GM19463 (cell line): ENCODE measurements around the gene PLPP4.

Experiments used
- ATAC-seq: cut with Tn5 transposase; IDR thresholded peaks from one replicate; pipeline ENCODE4 v1.9.1; 2021; ENCODE audit warnings: mild to moderate bottlenecking, moderate library complexity; ENCODE audit not compliant: unreplicated experiment

The PLPP4 gene

DNA sequence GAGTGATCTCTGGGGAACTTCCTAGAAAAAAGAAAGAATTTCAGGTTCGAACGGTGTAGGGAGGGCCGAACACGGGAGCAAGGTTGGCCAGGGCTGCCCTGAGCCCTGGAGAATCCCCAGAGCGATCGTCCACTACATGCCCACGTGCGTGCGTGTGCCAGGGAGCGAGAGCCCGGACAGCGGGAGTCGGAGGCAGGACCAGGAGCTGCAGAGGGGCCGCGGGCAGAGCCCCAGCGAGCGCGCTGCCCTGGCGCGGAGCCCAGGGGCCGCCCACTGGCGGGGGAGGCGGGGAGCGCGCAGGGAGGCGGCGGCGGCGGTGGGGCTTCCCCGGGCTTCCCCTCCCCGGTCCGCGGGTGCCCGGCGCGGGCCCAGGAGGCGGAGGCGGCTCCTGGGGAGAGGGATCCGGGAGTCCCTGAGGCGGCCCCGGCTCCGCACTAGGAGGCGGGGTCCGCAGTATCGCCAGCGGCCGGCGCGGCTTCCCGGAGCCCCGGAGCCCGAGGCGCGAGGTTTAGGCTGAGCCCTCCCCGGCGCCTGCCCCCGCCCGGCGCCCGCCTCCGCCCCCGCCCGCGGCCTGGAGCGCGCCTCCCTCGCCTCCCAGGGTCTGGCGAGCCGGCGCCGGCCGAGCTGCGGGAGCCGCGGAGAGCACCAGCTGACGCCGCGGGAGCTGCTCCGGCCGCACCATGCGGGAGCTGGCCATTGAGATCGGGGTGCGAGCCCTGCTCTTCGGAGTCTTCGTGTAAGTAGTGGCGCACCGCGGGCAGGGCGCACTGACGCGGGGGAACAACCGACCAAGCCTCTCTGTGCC, at the start of gene PLPP4:
Gene PLPP4 (plus strand): TSS at position 602 of the 805 bp plus-strand sequence. CDS start 79 bp downstream, at position 681.
- ATAC-seq: peak; percentile 61

DNA sequence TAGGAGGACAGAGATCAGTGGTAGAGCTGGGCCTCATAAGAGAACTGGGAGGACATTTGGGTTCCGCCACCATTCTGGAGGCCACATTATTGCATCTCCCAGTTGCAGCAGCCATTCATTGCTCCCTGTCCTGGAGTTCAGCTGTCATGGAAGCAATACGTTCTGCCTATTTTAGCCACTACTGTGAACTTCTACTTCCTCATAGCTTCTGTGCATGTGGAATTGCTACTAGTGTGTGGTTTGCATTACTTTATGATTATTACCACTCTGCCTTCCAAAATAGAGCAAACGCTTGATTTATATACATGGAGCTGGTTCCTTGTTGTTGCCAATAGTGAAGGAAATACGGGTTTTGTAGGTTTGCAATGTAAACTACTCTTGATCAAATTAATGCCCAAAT, 47.2 kb upstream of the PLPP4 start:
- ATAC-seq: no peak

DNA sequence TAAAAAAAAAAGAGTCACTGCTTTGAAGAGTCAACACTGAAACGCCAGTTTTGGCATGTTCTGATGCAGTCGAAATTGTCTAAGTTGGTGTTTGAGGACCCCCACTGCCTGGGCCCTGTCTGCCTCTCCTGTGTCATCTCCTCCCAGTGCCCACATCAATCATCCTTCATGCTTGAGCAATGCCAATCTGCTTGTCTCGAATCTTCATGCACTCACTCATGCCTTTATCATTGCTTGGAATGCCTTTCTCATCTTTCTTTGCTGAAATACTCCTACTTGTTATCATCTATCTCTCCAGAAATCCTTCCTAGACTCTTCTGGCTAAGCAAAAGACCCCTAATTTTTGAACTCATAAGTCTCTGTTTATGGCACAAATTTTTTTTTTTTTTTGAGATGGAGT, 42.1 kb upstream of the PLPP4 start:
- no peak for ATAC-seq

DNA sequence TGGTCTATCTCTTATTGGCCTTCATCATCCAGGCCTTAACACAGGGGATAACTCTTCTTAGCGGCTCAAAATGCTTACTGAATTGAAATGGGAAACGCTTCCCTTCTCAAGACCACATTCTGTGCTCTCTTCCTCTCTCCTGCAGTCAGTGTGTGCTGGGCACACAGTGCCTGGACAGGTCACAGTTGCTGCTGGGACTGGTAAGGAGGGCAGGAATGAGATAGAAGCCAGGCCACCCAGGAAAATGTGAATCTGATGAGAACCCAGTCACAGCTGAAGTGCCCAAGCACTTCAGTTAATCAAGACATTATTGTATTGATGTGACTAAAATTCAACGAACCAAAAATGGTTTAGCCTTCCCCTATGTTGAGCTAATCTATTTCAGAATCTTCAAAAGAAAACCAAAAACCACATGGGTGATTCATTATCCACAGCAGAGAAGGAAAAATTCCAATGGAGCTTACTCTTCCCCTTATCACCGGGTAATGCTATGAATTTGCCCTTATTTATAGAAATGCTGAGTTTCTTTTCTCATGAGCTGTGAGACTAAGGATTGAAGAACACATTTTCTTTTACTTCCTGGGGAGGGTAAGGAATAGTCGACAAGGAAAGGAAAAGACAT, 41.2 kb upstream of the PLPP4 start:
- ATAC-seq: no peak

- no peak for ATAC-seq
Measured at GRCh38 chr10:120420421-120420820, 36.6 kb upstream of the PLPP4 start.

- ATAC-seq: no peak
Measured at GRCh38 chr10:120421250-120421649, 35.8 kb upstream of the PLPP4 start.

GRCh38 chr10:120422457-120422856, 34.6 kb upstream of the PLPP4 start:
- no peak for ATAC-seq

- ATAC-seq: peak; percentile 56
Measured at GRCh38 chr10:120423431-120424197, 33.4 kb upstream of the PLPP4 start.

DNA sequence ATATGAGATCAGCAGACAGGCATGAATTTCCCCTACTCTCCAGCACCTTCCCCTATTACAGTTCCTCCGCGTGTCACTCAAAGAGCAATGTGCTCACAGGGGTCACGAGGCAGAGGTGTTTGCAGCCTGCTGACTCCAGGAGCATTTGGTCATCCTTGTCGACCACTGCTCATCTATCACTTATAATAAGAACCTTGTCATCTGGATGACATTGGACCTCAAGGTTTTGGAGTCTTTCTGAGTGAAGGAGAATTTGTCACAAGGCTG, 32.9 kb upstream of the PLPP4 start:
- ATAC-seq: no peak

DNA sequence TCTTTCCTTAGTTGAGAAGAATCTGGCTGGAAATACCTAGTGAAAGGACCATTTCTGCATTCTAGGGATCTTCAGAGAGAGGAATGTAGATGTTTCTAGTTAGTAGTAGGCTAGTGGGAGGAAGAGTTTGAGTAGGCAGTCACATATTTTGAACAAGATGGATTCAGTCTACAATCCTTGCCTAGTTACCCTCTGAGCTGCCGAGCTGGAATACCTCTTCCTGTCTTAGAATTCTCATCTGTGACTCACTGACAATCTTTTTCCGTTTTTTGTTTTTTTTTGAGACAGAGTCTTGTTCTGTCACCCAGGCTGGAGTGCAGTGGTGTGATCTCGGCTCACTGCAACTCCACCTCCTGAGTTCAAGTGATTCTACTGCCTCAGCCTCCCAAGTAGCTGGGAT, 30.7 kb upstream of the PLPP4 start:
- no peak for ATAC-seq

GRCh38 chr10:120428754-120429153, 28.3 kb upstream of the PLPP4 start:
- ATAC-seq: no peak

DNA sequence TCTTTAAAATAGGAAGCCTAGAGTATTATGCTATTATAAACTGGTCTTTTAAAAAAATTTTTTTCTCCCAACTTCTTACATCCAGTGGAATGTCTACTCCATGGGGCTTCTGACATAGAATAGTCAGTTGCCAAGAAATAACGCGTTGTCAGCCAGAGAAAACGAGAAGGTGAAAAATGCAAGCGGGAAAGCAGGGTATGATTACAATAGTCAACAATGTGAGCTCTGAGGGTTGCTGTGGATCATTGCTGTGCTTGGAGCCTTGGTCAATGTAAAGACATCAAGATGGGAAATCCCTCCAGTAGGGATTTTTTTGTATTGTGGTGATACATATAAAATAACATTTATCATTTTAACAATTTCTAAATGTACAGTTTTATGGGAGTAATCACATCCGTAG, 27.6 kb upstream of the PLPP4 start:
- ATAC-seq: no peak

DNA sequence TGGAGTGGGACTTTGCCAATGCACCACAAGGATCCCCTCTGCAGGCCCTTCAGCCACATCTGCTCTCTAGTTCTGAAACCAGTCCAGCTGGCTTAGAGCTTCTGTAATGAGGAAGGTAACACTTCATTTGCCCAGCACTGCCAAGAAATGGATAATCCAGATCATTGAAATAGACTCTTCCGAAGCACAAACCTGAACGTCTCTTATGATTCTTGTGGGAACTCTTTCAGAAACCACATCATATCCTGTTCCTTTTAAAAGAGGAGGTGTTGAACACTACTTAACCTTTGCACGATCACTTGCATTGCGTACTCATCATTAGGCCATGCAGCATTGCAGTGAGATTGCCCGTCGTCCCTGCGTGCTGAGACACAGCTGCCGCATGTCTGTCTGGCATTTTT, 25.8 kb upstream of the PLPP4 start:
- no peak for ATAC-seq

DNA sequence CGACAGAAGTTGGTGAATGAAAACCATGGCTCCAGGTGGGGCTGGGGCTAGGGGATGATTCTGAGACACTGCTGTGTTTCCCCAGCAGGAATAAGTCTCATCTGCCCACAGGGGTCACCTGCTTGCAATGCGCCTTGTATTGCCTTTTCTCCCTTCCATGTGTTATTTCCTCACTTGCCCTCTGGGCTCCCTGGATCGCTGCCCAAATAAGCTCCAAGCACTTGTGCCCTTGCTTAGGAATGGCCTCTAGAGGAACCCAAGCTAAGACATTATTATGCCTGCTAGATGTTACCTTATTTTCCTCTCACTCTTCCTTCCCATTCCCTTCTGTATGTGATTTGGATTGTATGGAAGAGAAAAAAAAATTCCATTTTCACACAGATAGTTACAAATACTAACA, 24.8 kb upstream of the PLPP4 start:
- no peak for ATAC-seq

DNA sequence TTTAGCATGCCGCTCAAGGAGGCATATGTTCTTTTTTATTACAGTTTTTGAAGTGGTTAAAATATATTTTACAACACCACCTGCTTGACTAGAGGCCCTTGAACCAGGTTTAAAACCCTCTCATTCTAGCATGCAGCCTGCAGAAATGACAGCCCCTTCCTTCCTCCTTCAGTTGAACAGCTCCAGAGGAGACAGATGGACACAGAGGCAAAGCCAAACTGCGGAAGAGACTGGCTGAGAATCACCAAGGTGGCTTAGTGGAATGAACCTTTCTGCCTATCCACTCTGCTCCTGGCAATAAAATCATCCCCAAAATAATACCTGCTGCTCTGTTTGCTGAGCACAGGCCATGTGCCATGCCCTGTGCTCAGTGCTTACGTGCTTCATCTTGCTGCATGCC, 23.9 kb upstream of the PLPP4 start:
- ATAC-seq: no peak

DNA sequence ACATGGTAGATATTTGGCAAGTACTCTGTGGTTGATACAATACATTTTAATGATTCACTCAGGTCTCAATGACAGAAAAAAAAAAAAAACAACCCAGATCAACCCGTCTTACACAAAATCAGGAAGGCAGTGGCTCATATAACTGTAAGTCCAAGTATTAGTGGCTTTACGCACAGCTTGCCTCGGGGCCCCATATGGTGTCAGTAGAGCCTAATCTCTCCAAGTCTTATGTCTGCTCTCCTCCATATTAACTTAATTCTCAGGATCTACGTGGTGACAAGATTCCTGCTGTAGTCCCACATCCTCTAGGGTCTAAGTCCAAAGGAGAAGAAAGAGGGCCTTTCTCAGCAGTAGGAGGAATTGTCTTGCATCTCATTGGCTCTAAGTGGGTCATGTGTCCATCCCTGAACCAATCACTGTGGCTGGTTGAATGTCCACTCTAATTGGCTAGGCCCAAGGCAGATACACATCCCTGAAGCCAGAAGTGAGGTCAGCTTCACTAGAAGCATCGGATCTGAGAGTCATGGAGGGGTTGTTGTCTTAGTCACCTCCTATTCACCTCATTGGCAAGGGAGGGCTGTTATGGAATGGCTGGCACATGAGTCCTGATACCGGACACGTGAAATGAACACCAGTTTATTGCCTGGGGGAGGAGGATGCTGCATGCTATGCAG, 20.5 kb upstream of the PLPP4 start:
- ATAC-seq: no peak

DNA sequence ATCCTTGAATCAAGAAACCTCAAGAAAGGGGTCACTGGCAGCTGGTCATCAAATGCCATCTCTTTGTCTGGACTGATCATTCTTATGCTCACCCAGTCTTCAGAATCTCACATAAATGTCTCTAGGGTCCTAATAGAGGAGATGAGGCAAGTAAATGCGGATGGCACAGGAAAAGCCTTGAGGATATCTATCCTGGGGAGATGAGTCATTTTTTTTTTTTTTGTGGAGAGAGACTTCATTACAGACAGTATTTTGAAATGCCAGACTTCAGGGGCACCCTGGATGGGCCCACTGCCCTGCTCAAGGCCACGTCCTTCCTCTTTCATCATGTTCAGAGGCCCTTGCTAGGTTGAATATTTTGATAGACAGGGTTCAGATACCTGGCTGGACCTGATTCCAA, 19.5 kb upstream of the PLPP4 start:
- no peak for ATAC-seq

GRCh38 chr10:120451968-120452367, 5.1 kb upstream of the PLPP4 start:
- ATAC-seq: no peak

- ATAC-seq: no peak
Measured at GRCh38 chr10:120453319-120453718, 3.7 kb upstream of the PLPP4 start.

- no peak for ATAC-seq
Measured at GRCh38 chr10:120453886-120454285, 3.1 kb upstream of the PLPP4 start.

- ATAC-seq: no peak
Measured at GRCh38 chr10:120455004-120455403, 2.0 kb upstream of the PLPP4 start.

DNA sequence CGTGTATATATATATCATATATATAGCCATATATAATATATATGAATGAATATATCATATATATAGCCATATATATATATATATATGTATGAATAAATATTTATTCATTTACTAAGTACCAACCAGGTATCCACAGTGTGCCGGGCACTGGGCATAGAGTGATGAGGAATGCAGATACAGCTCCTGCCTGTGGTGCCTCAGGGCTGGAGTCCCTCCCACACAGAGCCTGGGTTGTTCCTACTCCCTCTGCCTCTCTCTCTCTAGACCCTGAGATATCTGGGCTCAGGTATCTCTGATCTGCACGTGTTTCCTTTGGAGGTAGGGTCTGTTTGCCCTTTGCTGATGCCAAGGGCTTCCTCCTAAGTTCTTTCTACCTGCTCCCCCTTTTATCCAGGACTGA, 1.4 kb upstream of the PLPP4 start:
- ATAC-seq: no peak
